HG03460 (cell line): ENCODE results near the gene THBS2.
"Not testable (repeated sequence)": the region's sequence is repeated elsewhere in the genome, so short reads cannot be mapped to it uniquely, and the experiment has no call there.

Experiments used
- ATAC-seq: cut with Tn5 transposase; IDR thresholded peaks from one replicate; pipeline ENCODE4 v1.9.1; 2021; ENCODE audit not compliant: unreplicated experiment

THBS2 gene

GRCh38 chr6:169212897-169213813, 40.5 kb downstream of the THBS2 start:
- ATAC-seq, result peak; percentile 100

- no peak for ATAC-seq
Observed at GRCh38 chr6:169212436-169212835, 41.2 kb downstream of the THBS2 start.

- no peak for ATAC-seq
Observed at GRCh38 chr6:169211881-169212280, 41.8 kb downstream of the THBS2 start.

- no peak for ATAC-seq
Observed at GRCh38 chr6:169210611-169211010, 43.0 kb downstream of the THBS2 start.

GRCh38 chr6:169208011-169208410, 45.6 kb downstream of the THBS2 start:
- no peak for ATAC-seq

- no peak for ATAC-seq
Observed at GRCh38 chr6:169207482-169207881, 46.2 kb downstream of the THBS2 start.

GRCh38 chr6:169205176-169206160, 48.2 kb downstream of the THBS2 start:
- no peak for ATAC-seq

- no peak for ATAC-seq
Observed at GRCh38 chr6:169204167-169204566, 49.5 kb downstream of the THBS2 start.

- ATAC-seq, result no peak
Observed at GRCh38 chr6:169201985-169202384, 51.7 kb downstream of the THBS2 start.

GRCh38 chr6:169200893-169201514, 52.6 kb downstream of the THBS2 start:
- ATAC-seq, result no peak

- ATAC-seq, result no peak
Observed at GRCh38 chr6:169199625-169200335, 53.9 kb downstream of the THBS2 start.

- no peak for ATAC-seq
Observed at GRCh38 chr6:169198885-169199284, 54.8 kb downstream of the THBS2 start.

GRCh38 chr6:169197929-169198328, 55.7 kb downstream of the THBS2 start:
- not testable (repeated sequence) for ATAC-seq

- not testable (repeated sequence) for ATAC-seq
Observed at GRCh38 chr6:169196279-169196678, 57.4 kb downstream of the THBS2 start.

GRCh38 chr6:169194737-169195136, 58.9 kb downstream of the THBS2 start:
- no peak for ATAC-seq

- ATAC-seq, result no peak
Observed at GRCh38 chr6:169190970-169191369, 62.7 kb downstream of the THBS2 start.

- ATAC-seq, result no peak
Observed at GRCh38 chr6:169190144-169190584, 63.5 kb downstream of the THBS2 start.

GRCh38 chr6:169189686-169190085, 64.0 kb downstream of the THBS2 start:
- ATAC-seq, result no peak

GRCh38 chr6:169189182-169189581, 64.5 kb downstream of the THBS2 start:
- ATAC-seq, result no peak

GRCh38 chr6:169188475-169188874, 65.2 kb downstream of the THBS2 start:
- no peak for ATAC-seq
